Measurements from ENCODE around the gene DNAJB2.
"Not testable (repeated sequence)": the region's sequence is repeated elsewhere in the genome, so short reads cannot be mapped to it uniquely, and the experiment has no call there.

DNAJB2 gene

GRCh38 chr2:219285894-219286425 lies 6.8 kb downstream of the DNAJB2 start:
- no peak for DNase-seq

- no peak for DNase-seq
Measured at GRCh38 chr2:219286436-219287115, 7.4 kb downstream of the DNAJB2 start.

- DNase-seq, result not testable (repeated sequence)
Measured at GRCh38 chr2:219287116-219287440, 7.9 kb downstream of the DNAJB2 start.

GRCh38 chr2:219287580-219288265 lies 8.6 kb downstream of the DNAJB2 start:
- DNase-seq, result no peak

GRCh38 chr2:219289195-219289536 lies 10.0 kb downstream of the DNAJB2 start:
- no peak for DNase-seq

GRCh38 chr2:219289537-219290361 lies 10.6 kb downstream of the DNAJB2 start:
- DNase-seq, result no peak

GRCh38 chr2:219290381-219291171 lies 11.4 kb downstream of the DNAJB2 start:
- DNase-seq, result no peak

GRCh38 chr2:219291394-219291793 lies 12.2 kb downstream of the DNAJB2 start:
- DNase-seq, result no peak

GRCh38 chr2:219291910-219292490 lies 12.8 kb downstream of the DNAJB2 start:
- no peak for DNase-seq

- DNase-seq, result no peak
Measured at GRCh38 chr2:219292616-219293015, 13.4 kb downstream of the DNAJB2 start.

- DNase-seq, result no peak
Measured at GRCh38 chr2:219293736-219294231, 14.6 kb downstream of the DNAJB2 start.

GRCh38 chr2:219294356-219295351 lies 15.5 kb downstream of the DNAJB2 start:
- DNase-seq, result peak; percentile 71 to 87 (median 75)

GRCh38 chr2:219296142-219296541 lies 17.0 kb downstream of the DNAJB2 start:
- no peak for DNase-seq

GRCh38 chr2:219296631-219297391 lies 17.6 kb downstream of the DNAJB2 start:
- no peak for DNase-seq

- no peak for DNase-seq
Measured at GRCh38 chr2:219297766-219298456, 18.7 kb downstream of the DNAJB2 start.

- DNase-seq, result peak; percentile 80 to 94 (median 82)
Measured at GRCh38 chr2:219298759-219299371, 19.7 kb downstream of the DNAJB2 start.

GRCh38 chr2:219299372-219299760 lies 20.2 kb downstream of the DNAJB2 start:
- no peak for DNase-seq

GRCh38 chr2:219300022-219300421 lies 20.9 kb downstream of the DNAJB2 start:
- no peak for DNase-seq

- no peak for DNase-seq
Measured at GRCh38 chr2:219302412-219302968, 23.3 kb downstream of the DNAJB2 start.

Data from activated naive CD4-positive, alpha-beta T cell (primary cell).